H1 (cell line): ENCODE results near the gene CTU1.

Source experiments
- EZH2 ChIP-seq: fragments of 200-600 bp; sonication (generic); IDR thresholded peaks from 2 replicates; pipeline ENCODE4 v1.7.1; 2012; ENCODE audit warnings: low read depth, mild to moderate bottlenecking, moderate library complexity, low read length, inconsistent platforms; ENCODE audit not compliant: severe bottlenecking
- SIN3A ChIP-seq, 2 experiments: IDR thresholded peaks in 1 of 2; conservative IDR thresholded peaks in 1 of 2; 2 replicates each; pipeline ENCODE4 v1.6.1; 2011 to 2012; ENCODE audit warnings: low read length in 2 of 2, improper control_type of control experiment in 1 of 2, low read depth in 1 of 2, mild to moderate bottlenecking in 1 of 2

DNA sequence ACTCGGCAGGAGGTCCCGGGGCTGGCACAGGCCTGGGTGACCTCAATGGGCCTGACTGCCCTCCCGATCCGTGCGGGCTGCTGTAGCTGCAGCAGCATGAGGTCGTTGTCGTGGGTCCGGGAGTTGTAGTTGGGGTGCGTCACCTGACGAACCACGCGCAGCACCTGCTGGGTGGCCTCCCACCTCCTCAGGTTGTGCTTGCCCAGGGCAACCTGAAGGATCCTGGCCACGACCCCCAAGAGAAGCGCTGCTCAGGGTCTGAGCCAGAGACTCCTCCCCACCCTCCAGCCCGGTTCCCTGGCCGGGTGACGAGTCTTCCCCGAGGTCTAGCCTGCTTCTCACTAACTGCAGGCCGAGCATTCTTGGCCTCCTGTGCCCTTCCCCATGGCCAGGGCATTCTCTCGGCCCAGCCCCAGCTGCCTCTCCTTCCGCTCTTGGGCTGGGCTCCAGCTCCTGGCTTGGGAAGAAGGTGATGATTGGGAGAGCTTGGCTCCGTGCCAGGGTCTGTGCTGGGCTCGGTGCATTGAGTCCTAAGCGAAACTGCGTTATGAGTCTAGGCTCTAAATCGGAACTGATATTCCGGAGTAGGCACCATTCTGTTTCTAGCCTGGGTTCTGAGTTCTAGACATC is 28.6 kb downstream of the CTU1 start:
- no peak for TF ChIP-seq EZH2
- no peak for TF ChIP-seq SIN3A (conservative IDR thresholded peaks at IDR 0.05 in 1 of 2, IDR thresholded peaks at IDR 0.05 in 1 of 2; ENCODE audit: low read depth in 1 of 2, low read length in 2 of 2)
